Fibroblast of the aortic adventitia (primary cell): ENCODE results near the gene ZNF500. TPM values are rescaled to one million over a fixed set of nuclear protein-coding genes. Genes with fewer than 3 reads are reported as not detected.

ENCODE experiments used
- DNase-seq: peaks from one replicate; pipeline ENCODE4 v3.0.0-alpha.2; 2010; ENCODE audit warnings: low read depth
- H3K4me3 ChIP-seq: 2 replicates; pipeline ENCODE4 v1.5.1; 2011; ENCODE audit warnings: low read depth, mild to moderate bottlenecking, control low read depth, low read length, moderate library complexity
- total RNA-seq: library from RNA; depleted of rRNA; stranded (reverse); fragments of >200 nt; gene quantifications from 2 replicates; pipeline ENCODE4 v1.2.3, GENCODE V29; 2012; ENCODE audit warnings: low replicate concordance
- TF ChIP-seq, protein P1 (sequence below): IDR thresholded peaks from 2 replicates; pipeline ENCODE4 v1.5.1; 2011; ENCODE audit warnings: mild to moderate bottlenecking, low read length, control low read depth, inconsistent platforms; ENCODE audit not compliant: insufficient read depth

ZNF500 gene
- total RNA-seq, 1 donor, result 8.3 TPM

DNA sequence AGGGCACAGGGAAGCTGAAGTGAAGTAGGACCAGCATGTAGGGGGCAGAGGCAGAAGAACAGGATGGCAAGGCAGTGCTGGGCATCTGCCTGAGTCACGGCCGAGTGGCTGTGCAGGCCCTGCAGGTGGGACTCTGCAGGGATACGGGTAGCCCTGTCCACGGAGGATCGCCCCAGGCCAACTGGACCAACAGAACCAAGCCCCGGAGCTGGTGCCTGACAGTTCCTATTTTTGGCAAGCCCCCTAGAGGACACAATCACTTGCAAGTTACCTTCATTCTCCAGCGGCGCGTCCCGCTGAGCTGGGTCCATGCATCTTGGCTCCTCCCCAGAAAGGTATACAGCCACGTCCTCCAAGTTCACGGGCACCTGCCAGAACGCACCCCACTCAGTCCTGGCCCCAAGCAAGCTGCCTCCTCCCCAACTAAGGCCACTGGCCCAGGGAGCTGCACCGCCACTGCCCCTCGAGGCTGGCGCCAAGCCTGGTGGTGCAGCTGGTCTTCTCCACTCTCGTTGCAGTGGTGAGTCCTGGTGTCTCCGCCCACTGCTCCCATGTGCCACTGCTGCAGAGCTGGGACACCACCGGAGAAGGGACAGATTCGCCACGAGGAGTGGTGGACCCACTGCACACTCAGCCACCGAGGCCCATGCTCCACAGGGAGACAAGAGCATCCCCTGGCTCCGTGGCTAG is 6.6 kb downstream of the ZNF500 start:
- DNase-seq, result no peak
- TF ChIP-seq, protein P1, sequence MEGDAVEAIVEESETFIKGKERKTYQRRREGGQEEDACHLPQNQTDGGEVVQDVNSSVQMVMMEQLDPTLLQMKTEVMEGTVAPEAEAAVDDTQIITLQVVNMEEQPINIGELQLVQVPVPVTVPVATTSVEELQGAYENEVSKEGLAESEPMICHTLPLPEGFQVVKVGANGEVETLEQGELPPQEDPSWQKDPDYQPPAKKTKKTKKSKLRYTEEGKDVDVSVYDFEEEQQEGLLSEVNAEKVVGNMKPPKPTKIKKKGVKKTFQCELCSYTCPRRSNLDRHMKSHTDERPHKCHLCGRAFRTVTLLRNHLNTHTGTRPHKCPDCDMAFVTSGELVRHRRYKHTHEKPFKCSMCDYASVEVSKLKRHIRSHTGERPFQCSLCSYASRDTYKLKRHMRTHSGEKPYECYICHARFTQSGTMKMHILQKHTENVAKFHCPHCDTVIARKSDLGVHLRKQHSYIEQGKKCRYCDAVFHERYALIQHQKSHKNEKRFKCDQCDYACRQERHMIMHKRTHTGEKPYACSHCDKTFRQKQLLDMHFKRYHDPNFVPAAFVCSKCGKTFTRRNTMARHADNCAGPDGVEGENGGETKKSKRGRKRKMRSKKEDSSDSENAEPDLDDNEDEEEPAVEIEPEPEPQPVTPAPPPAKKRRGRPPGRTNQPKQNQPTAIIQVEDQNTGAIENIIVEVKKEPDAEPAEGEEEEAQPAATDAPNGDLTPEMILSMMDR, result no peak
- H3K4me3 ChIP-seq, result no peak overlapping the region

DNA sequence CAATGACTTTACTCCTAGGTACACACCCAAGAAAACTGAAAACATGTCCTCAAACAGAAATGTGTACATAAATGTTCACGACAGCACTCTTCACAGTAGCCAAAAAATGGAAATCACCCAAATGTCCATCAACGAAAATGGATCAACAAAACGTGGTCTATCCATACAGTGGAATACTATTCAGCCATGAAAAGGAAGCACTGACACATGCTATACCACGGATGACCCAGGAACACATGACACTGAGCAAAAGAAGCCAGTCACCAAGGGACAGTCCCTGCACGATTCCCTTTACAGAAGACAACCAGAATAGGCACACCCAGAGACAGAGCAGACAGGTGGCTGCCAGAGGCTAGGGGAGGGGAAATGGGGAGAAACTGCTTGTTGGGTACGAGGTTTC is 11.3 kb downstream of the ZNF500 start:
- DNase-seq, result no peak
- H3K4me3 ChIP-seq, result no peak overlapping the region
- TF ChIP-seq, protein P1, result no peak

DNA sequence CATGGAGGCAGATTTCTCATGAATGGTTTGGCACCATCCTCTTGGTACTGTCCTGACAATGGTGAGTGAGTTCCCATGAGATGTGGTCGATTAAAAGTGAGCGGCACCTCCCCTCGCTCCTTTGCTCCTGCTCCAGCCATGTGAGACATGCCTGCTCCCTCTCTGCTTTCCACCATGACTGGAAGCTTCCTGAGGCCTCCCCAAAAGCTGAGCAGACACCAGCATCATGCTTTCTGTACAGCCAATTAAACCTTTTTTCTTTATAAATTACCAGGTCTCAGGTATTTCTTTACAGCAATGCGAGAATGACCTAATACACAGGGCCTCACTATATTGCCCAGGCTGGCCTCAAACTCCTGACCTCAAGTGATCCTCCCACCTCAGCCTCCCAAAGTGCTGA is 12.1 kb downstream of the ZNF500 start:
- TF ChIP-seq, protein P1, result no peak
- DNase-seq, result no peak
- no peak overlapping the region for H3K4me3 ChIP-seq

- no peak overlapping the region for H3K4me3 ChIP-seq
- no peak for DNase-seq
- TF ChIP-seq, protein P1, result no peak
These were observed 13.7 kb downstream of the ZNF500 start for GRCh38 chr16:4753227-4753626.

DNA sequence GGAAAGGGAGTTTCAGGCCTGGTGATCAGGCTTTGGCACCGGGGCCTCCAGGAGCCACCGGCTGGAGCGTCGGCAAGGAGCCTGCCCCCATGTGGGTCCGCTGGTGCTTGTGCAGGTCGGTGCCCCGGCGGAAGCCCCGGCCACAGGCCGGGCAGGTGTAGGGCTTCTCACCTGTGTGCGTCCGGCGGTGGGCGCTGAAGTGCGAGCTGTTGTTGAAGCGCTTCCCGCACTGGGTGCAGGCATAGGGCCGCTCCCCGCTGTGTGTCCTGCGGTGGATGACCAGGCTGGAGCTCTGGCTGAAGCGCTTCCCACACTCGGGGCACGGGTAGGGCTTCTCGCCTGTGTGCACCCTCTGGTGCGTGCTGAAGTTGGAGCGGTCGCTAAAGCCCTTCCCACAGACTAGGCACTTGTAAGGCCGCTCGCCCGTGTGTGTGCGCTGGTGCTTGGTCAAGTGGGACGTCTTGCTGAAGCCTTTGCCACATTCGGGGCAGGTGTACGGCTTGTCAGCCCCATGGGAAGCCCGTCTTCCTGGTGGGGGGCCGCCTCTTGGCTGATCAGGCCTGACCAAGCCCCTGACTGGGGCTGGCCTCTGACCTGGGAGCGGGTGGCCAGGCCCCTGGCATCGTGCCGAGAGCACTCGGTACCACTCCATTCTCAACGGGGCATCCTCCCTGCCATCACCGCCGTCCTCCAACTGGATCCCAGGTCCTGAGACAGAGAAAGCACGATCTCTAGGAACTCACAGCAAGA is 14.4 kb downstream of the ZNF500 start:
- no peak overlapping the region for H3K4me3 ChIP-seq
- no peak for DNase-seq
- TF ChIP-seq, protein P1, result no peak

- TF ChIP-seq, protein P1, result no peak
- DNase-seq, result no peak
- H3K4me3 ChIP-seq, result no peak overlapping the region
These were observed 16.1 kb downstream of the ZNF500 start for GRCh38 chr16:4750896-4751295.
